Right lobe of liver (tissue), 6 donors: ENCODE data around the gene CFTR. TPM values are rescaled to one million over a fixed set of nuclear protein-coding genes. Genes with fewer than 3 reads are reported as not detected.

Experiments
- ATAC-seq, 4 donors: fragments of 200-7000 bp; cut with Tn5 transposase; one replicate each; pipeline ENCODE4 v1.9.1; 2020; ENCODE audit warnings: mild to moderate bottlenecking in 4 of 4, moderate library complexity in 4 of 4
- DNase-seq, 3 donors: peaks; one replicate each; pipeline ENCODE4 v3.0.0-alpha.2; 2020
- H3K27ac ChIP-seq, 3 donors: fragments of 200-600 bp; one replicate each; pipeline ENCODE4 v1.8.0; 2022
- H3K27me3 ChIP-seq, 2 donors: fragments of 200-600 bp; one replicate each; pipeline ENCODE4 v1.8.0; 2022
- H3K36me3 ChIP-seq, 4 donors: fragments of 200-600 bp; sonication (generic) in 1 of 4; one replicate each; pipeline versions ENCODE4 v1.5.1 to v1.8.0; 2017 to 2022; ENCODE audit warnings: control low read depth in 1 of 4
- H3K4me1 ChIP-seq, 4 donors: fragments of 200-600 bp; sonication (generic) in 1 of 4; one replicate each; pipeline versions ENCODE4 v1.5.1 to v1.8.0; 2017 to 2022; ENCODE audit warnings: control low read depth in 1 of 4
- H3K4me3 ChIP-seq, 3 donors: fragments of 200-600 bp; one replicate each; pipeline ENCODE4 v1.8.0; 2022
- H3K9me3 ChIP-seq, 4 donors: fragments of 200-600 bp; sonication (generic) in 1 of 4; one replicate each; pipeline versions ENCODE4 v1.5.1 to v1.8.0; 2017 to 2022; ENCODE audit warnings: control low read depth in 1 of 4
- CTCF ChIP-seq, 4 donors: fragments of 200-600 bp in 3 of 4; fragments of 450-650 bp in 1 of 4; IDR thresholded peaks; one replicate each; pipeline versions ENCODE4 v1.5.1 to v1.8.0; 2016 to 2022; ENCODE audit warnings: antibody characterized with exemption in 4 of 4, mild to moderate bottlenecking in 2 of 4
- POLR2A ChIP-seq: fragments of 450-650 bp; IDR thresholded peaks from one replicate; pipeline ENCODE4 v1.6.1; 2017; ENCODE audit warnings: antibody characterized with exemption, mild to moderate bottlenecking
- whole genome bisulfite sequencing: methylation state at CpG from one replicate; pipeline ENCODE4 v1.1.6; 2018; ENCODE audit warnings: low coverage, low lambda C conversion rate; ENCODE audit not compliant: insufficient coverage; ENCODE audit errors: missing lambda C conversion rate; 5-methylcytosine and 5-hydroxymethylcytosine counted together
- intact Hi-C, 2 donors: fragments of 100-400 bp; cut with DNase I; formaldehyde crosslinking; loops; one replicate each; pipeline versions ENCODE4 v1.11.2 to v1.14.1; 2022
- total RNA-seq, 6 experiments: library from RNA; depleted of rRNA in 2 of 6; stranded (reverse); fragments of >200 nt in 2 of 6; fragmentation: NEBNext Ultra II Directional in 3 of 6; extraction: Animal tissue kit (Norgen Biotek cat#: 25700) in 3 of 6; gene quantifications; one replicate each; pipeline versions ENCODE4 v1.1.0 to v1.2.4, GENCODE V29; 2016 to 2023
- donor health status: DM: no; HTN: yes; CAD: no.
- donor health status: DM: no; HTN: no; CAD: no.
- donor health status: DM: no; HTN: no; CAD: no.
- donor health status: DM: no; HTN: yes; CAD: no.
- donor health status: DM: no; HTN: yes; CAD: no.

The CFTR gene
- total RNA-seq, 6 experiments from 2014 or later: 0.50 to 4.5 (median 1.5) TPM

GRCh38 chr7:117616694-117617093 is 136.9 kb downstream of the CFTR start:
- WGBS: 41% methylated on average over 1 of the region's 1 CpG
- no peaks in the 10 kb centered on the region for H3K27me3 ChIP-seq
- H3K9me3 ChIP-seq: no peaks in the 10 kb centered on the region
- H3K4me3 ChIP-seq: no peak overlapping the region
- no peak for DNase-seq
- intact Hi-C loops: no loop called here
- H3K27ac ChIP-seq: no peak overlapping the region
- no peak for ATAC-seq
- H3K36me3 ChIP-seq: no peaks in the 10 kb centered on the region
- TF ChIP-seq CTCF (IDR thresholded peaks at IDR 0.05) (no peak), POLR2A (no peak)
- no peaks in the 10 kb centered on the region for H3K4me1 ChIP-seq

GRCh38 chr7:117619681-117620080 is 139.9 kb downstream of the CFTR start:
- ATAC-seq: no peak
- Histone ChIP-seq H3K9me3 (no peaks in the 10 kb centered on the region), H3K36me3 (no peaks in the 10 kb centered on the region), H3K27me3 (no peaks in the 10 kb centered on the region), H3K4me1 (no peaks in the 10 kb centered on the region), H3K4me3 (no peak overlapping the region), H3K27ac (no peak overlapping the region)
- intact Hi-C loops: no loop called here
- DNase-seq: no peak
- TF ChIP-seq CTCF (IDR thresholded peaks at IDR 0.05) (no peak), POLR2A (no peak)

- H3K4me1 ChIP-seq: no peaks in the 10 kb centered on the region
- DNase-seq (no peak), ATAC-seq (no peak)
- no peaks in the 10 kb centered on the region for H3K27me3 ChIP-seq
- WGBS: 57% methylated on average over 2 of the region's 2 CpGs
- no peaks in the 10 kb centered on the region for H3K9me3 ChIP-seq
- TF ChIP-seq POLR2A (no peak), CTCF (IDR thresholded peaks at IDR 0.05) (no peak)
- no peak overlapping the region for H3K4me3 ChIP-seq
- intact Hi-C loops: no loop called here
- H3K27ac ChIP-seq: no peak overlapping the region
- H3K36me3 ChIP-seq: no peaks in the 10 kb centered on the region
These were observed 141.3 kb downstream of the CFTR start for GRCh38 chr7:117621075-117621618.

GRCh38 chr7:117623606-117624005 is 143.8 kb downstream of the CFTR start:
- DNase-seq (no peak), ATAC-seq (no peak)
- TF ChIP-seq CTCF (IDR thresholded peaks at IDR 0.05) (no peak), POLR2A (no peak)
- intact Hi-C loops: no loop called here
- no peak overlapping the region for H3K27ac ChIP-seq
- H3K36me3 ChIP-seq: no peaks in the 10 kb centered on the region
- no peak overlapping the region for H3K4me3 ChIP-seq
- H3K27me3 ChIP-seq: no peaks in the 10 kb centered on the region
- WGBS: 86% methylated on average over 4 of the region's 4 CpGs
- no peaks in the 10 kb centered on the region for H3K4me1 ChIP-seq
- no peaks in the 10 kb centered on the region for H3K9me3 ChIP-seq

- no peaks in the 10 kb centered on the region for H3K36me3 ChIP-seq
- no peaks in the 10 kb centered on the region for H3K4me1 ChIP-seq
- no peak overlapping the region for H3K4me3 ChIP-seq
- no peak for DNase-seq
- no peaks in the 10 kb centered on the region for H3K27me3 ChIP-seq
- TF ChIP-seq POLR2A (no peak), CTCF (IDR thresholded peaks at IDR 0.05) (no peak)
- H3K27ac ChIP-seq: no peak overlapping the region
- 72% methylated on average over 4 of the region's 4 CpGs for WGBS
- ATAC-seq: no peak
- intact Hi-C loops: no loop called here
- H3K9me3 ChIP-seq: no peaks in the 10 kb centered on the region
These were observed 150.7 kb downstream of the CFTR start for GRCh38 chr7:117630501-117630900.
